CD4-positive, alpha-beta memory T cell (primary cell): Measurements from ENCODE around the gene CAMKMT. TPM values are rescaled to one million over a fixed set of nuclear protein-coding genes. Genes with fewer than 3 reads are reported as not detected.

Source experiments
- CTCF ChIA-PET: fragments of 350-600 bp; sonication (Branson Sonifier 250); formaldehyde crosslinking; loops from one replicate; lab custom pipeline; 2021; ENCODE audit warnings: inconsistent platforms; ENCODE audit not compliant: partially characterized antibody; lab: Charles Lee
- POLR2A ChIA-PET: fragments of 350-600 bp; sonication (Branson Sonifier 250); formaldehyde crosslinking; loops from one replicate; lab custom pipeline; 2021; ENCODE audit not compliant: partially characterized antibody; lab: Charles Lee
- DNase-seq, 5 donors: peaks; one replicate each; pipeline versions ENCODE4 v3.0.0 to v3.0.0-alpha.2; 2020 to 2022; ENCODE audit warnings: mixed read lengths in 1 of 5
- H3K27ac ChIP-seq: one replicate; pipeline ENCODE4 v1.7.0; 2013; ENCODE audit warnings: low read depth, low read length
- H3K27me3 ChIP-seq: 2 replicates; pipeline ENCODE4 v1.7.0; 2013; ENCODE audit warnings: mild to moderate bottlenecking, low read length, moderate library complexity; ENCODE audit not compliant: insufficient read depth
- H3K36me3 ChIP-seq: 2 replicates; pipeline ENCODE4 v1.7.0; 2013; ENCODE audit warnings: mild to moderate bottlenecking, low read length, moderate library complexity; ENCODE audit not compliant: insufficient read depth
- H3K4me1 ChIP-seq: 2 replicates; pipeline ENCODE4 v1.7.0; 2013; ENCODE audit warnings: mild to moderate bottlenecking, low read length, moderate library complexity; ENCODE audit not compliant: insufficient read depth
- H3K4me3 ChIP-seq, 2 donors: one replicate each; pipeline ENCODE4 v1.7.0; 2013; ENCODE audit warnings: low read length in 2 of 2, mild to moderate bottlenecking in 1 of 2
- H3K9me3 ChIP-seq, 2 donors: one replicate each; pipeline ENCODE4 v1.7.0; 2013; ENCODE audit warnings: low read length in 2 of 2, control low read depth in 1 of 2; ENCODE audit not compliant: control insufficient read depth in 1 of 2
- H3K27ac Mint-ChIP-seq, 7 donors: one replicate each; pipeline ENCODE4 v1.8.0; 2020 to 2021; ENCODE audit warnings: mixed read lengths in 7 of 7, mild to moderate bottlenecking in 6 of 7, inconsistent platforms in 3 of 7, moderate library complexity in 3 of 7
- H3K27me3 Mint-ChIP-seq, 2 donors: one replicate each; pipeline ENCODE4 v1.8.0; 2020 to 2021; ENCODE audit warnings: mixed read lengths in 2 of 2
- H3K36me3 Mint-ChIP-seq, 2 donors: one replicate each; pipeline ENCODE4 v1.8.0; 2020 to 2021; ENCODE audit warnings: mixed read lengths in 2 of 2, inconsistent platforms in 1 of 2, mild to moderate bottlenecking in 1 of 2
- H3K4me1 Mint-ChIP-seq, 4 donors: one replicate each; pipeline ENCODE4 v1.8.0; 2020 to 2021; ENCODE audit warnings: mixed read lengths in 4 of 4, mild to moderate bottlenecking in 1 of 4
- H3K4me3 Mint-ChIP-seq, 8 donors: one replicate each; pipeline ENCODE4 v1.8.0; 2020 to 2021; ENCODE audit warnings: mixed read lengths in 8 of 8, mild to moderate bottlenecking in 7 of 8, moderate library complexity in 6 of 8, inconsistent platforms in 3 of 8
- H3K9me3 Mint-ChIP-seq, 8 donors: one replicate each; pipeline ENCODE4 v1.8.0; 2020 to 2021; ENCODE audit warnings: mixed read lengths in 8 of 8, mild to moderate bottlenecking in 5 of 8, inconsistent platforms in 3 of 8, moderate library complexity in 1 of 8
- intact Hi-C: fragments of 100-400 bp; cut with micrococcal nuclease; formaldehyde crosslinking; loops from one replicate; pipeline ENCODE4 v1.15.1; 2023
- polyA plus RNA-seq, 2 donors: library from polyadenylated mRNA; unstranded; fragments of 300-500 nt; fragmentation: Illumina TruSeq; gene quantifications; one replicate each; pipeline ENCODE4 v1.2.3, GENCODE V29; 2021
- total RNA-seq, 2 experiments: library from RNA; stranded (reverse); gene quantifications; one replicate each; pipeline ENCODE4 v1.2.3, GENCODE V29; 2021

CAMKMT gene
- total and polyA plus RNA-seq, 4 experiments from 2014 or later, result 9.3 to 19.7 (median 15.7) TPM

GRCh38 chr2:44441200-44441599 is 79.5 kb downstream of the CAMKMT start:
- Histone ChIP-seq H3K36me3 (no peaks in the 10 kb centered on the region), H3K4me1 (no peaks in the 10 kb centered on the region), H3K27me3 (no peaks in the 10 kb centered on the region), H3K27ac (no peak overlapping the region), H3K9me3 (no peaks in the 10 kb centered on the region), H3K4me3 (no peak overlapping the region)
- H3K27me3 Mint-ChIP-seq, result no peaks in the 10 kb centered on the region
- no peak for DNase-seq
- peaks cover 23 to 59% of the 10 kb centered on the region in 2 donors for H3K36me3 Mint-ChIP-seq
- H3K4me3 Mint-ChIP-seq, result no peak overlapping the region
- H3K27ac Mint-ChIP-seq, result no peak overlapping the region
- ChIA-PET POLR2A (no interaction called here), CTCF (no interaction called here)
- H3K4me1 Mint-ChIP-seq, result peaks cover 0 to 2% (median 0%) of the 10 kb centered on the region in 4 donors
- intact Hi-C loops, result no loop called here
- peaks cover 0 to 4% (median 0%) of the 10 kb centered on the region in 8 donors for H3K9me3 Mint-ChIP-seq

GRCh38 chr2:44442019-44442418 is 80.3 kb downstream of the CAMKMT start:
- Histone ChIP-seq H3K9me3 (no peaks in the 10 kb centered on the region), H3K4me1 (no peaks in the 10 kb centered on the region), H3K36me3 (no peaks in the 10 kb centered on the region), H3K27me3 (no peaks in the 10 kb centered on the region), H3K4me3 (no peak overlapping the region), H3K27ac (no peak overlapping the region)
- peaks cover 0 to 4% (median 0%) of the 10 kb centered on the region in 8 donors for H3K9me3 Mint-ChIP-seq
- no peak overlapping the region for H3K27ac Mint-ChIP-seq
- peaks cover 26 to 63% of the 10 kb centered on the region in 2 donors for H3K36me3 Mint-ChIP-seq
- ChIA-PET POLR2A (no interaction called here), CTCF (no interaction called here)
- intact Hi-C loops, result no loop called here
- no peaks in the 10 kb centered on the region for H3K27me3 Mint-ChIP-seq
- H3K4me1 Mint-ChIP-seq, result peaks cover 0 to 2% (median 0%) of the 10 kb centered on the region in 4 donors
- no peak overlapping the region for H3K4me3 Mint-ChIP-seq
- DNase-seq, result no peak

DNA sequence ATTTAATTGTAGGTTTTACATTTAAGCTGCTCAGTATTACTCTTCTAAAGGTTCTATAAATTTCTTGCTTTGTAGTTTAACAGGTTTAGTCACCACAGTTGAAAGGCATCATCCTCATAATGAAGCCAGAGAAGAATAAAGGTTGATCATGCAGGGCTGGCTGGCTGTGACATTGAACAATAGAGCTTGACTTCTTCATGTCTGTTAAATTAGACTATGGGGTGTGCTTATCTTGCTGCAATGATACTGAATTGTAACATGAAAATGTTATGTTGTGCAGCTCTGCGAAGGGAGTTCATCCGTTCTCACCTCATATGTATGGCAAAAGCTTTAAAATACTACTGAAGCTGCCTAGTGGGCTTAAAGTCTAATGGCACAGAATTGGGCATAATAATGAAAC is 81.8 kb downstream of the CAMKMT start:
- peaks cover 0 to 2% (median 0%) of the 10 kb centered on the region in 4 donors for H3K4me1 Mint-ChIP-seq
- Histone ChIP-seq H3K4me3 (no peak overlapping the region), H3K27ac (no peak overlapping the region), H3K9me3 (no peaks in the 10 kb centered on the region), H3K27me3 (no peaks in the 10 kb centered on the region), H3K4me1 (no peaks in the 10 kb centered on the region), H3K36me3 (no peaks in the 10 kb centered on the region)
- H3K4me3 Mint-ChIP-seq, result no peak overlapping the region
- no peaks in the 10 kb centered on the region for H3K27me3 Mint-ChIP-seq
- intact Hi-C loops, result no loop called here
- ChIA-PET CTCF (no interaction called here), POLR2A (no interaction called here)
- H3K9me3 Mint-ChIP-seq, result peaks cover 0 to 4% (median 0%) of the 10 kb centered on the region in 8 donors
- DNase-seq, result no peak
- peaks cover 28 to 59% of the 10 kb centered on the region in 2 donors for H3K36me3 Mint-ChIP-seq
- H3K27ac Mint-ChIP-seq, result no peak overlapping the region

DNA sequence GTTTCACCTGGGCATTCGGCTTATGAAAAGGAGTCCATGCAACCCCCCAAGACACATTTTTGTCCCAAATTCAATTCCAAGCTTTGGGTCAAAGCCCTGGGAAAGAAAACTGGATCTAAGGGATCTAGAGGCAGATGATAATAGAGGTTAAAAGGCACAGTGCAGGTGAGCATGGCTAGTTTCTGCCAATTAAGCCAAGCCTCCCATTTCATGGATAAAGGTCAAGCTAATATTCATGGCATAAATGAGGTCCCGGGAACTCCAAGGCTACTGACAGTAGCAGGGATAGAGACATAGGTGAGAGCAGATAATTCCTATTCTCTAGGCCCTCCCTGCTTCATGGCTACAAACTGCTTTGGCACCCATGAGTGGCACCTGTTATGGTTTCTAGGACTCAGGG is 83.1 kb downstream of the CAMKMT start:
- no peak overlapping the region for H3K27ac Mint-ChIP-seq
- intact Hi-C loops, result no loop called here
- Histone ChIP-seq H3K27me3 (no peaks in the 10 kb centered on the region), H3K4me1 (no peaks in the 10 kb centered on the region), H3K36me3 (no peaks in the 10 kb centered on the region), H3K9me3 (no peaks in the 10 kb centered on the region), H3K4me3 (no peak overlapping the region), H3K27ac (no peak overlapping the region)
- POLR2A ChIA-PET, result interaction anchor here (0.6 kb wide), 1 partner anchor 26 kb away, joined by 3 read pairs; no protein-coding TSS in a partner anchor
- no peak overlapping the region for H3K4me3 Mint-ChIP-seq
- CTCF ChIA-PET, result no interaction called here
- no peak for DNase-seq
- H3K4me1 Mint-ChIP-seq, result no peaks in the 10 kb centered on the region
- peaks cover 31 to 49% of the 10 kb centered on the region in 2 donors for H3K36me3 Mint-ChIP-seq
- no peaks in the 10 kb centered on the region for H3K27me3 Mint-ChIP-seq
- peaks cover 0 to 4% (median 0%) of the 10 kb centered on the region in 8 donors for H3K9me3 Mint-ChIP-seq

DNA sequence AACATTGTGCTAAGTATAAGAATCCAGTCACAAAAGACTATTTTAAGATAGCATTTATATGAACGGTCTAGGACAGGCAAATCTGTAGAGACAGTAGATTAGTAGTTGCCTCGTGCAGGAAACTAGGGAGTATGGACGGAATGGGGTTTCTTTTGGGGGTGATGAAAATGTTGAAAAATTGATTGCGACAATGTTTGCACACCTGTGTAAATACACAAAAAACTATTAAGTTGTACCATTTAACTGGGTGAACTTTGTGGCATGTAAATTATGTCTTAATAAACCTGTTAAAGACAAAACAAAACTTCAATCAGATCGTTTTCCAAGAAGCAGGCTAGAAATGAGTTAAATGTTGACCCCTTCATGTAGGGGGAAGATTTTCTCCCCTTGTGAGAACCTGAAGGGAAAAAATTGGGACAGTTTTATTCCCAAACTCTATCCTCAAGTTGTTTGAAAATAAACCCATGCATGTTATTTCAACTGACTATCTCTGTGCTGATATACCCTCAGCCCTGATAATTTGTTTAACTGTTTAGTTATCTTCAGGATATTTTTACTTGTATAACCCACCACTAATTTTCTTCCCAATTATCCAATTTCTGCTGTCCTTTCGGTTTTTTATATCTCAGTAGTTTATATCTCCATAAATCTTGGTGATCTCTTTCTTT is 87.2 kb downstream of the CAMKMT start:
- ChIA-PET CTCF (no interaction called here), POLR2A (no interaction called here)
- Histone ChIP-seq H3K36me3 (no peaks in the 10 kb centered on the region), H3K9me3 (no peaks in the 10 kb centered on the region), H3K27ac (no peak overlapping the region), H3K4me1 (no peaks in the 10 kb centered on the region), H3K27me3 (no peaks in the 10 kb centered on the region), H3K4me3 (no peak overlapping the region)
- no peak for DNase-seq
- no peaks in the 10 kb centered on the region for H3K4me1 Mint-ChIP-seq
- peaks cover 23 to 28% of the 10 kb centered on the region in 2 donors for H3K36me3 Mint-ChIP-seq
- no peaks in the 10 kb centered on the region for H3K27me3 Mint-ChIP-seq
- H3K9me3 Mint-ChIP-seq, result peaks cover 0 to 4% (median 0%) of the 10 kb centered on the region in 8 donors
- H3K4me3 Mint-ChIP-seq, result no peak overlapping the region
- no peak overlapping the region for H3K27ac Mint-ChIP-seq
- intact Hi-C loops, result no loop called here

DNA sequence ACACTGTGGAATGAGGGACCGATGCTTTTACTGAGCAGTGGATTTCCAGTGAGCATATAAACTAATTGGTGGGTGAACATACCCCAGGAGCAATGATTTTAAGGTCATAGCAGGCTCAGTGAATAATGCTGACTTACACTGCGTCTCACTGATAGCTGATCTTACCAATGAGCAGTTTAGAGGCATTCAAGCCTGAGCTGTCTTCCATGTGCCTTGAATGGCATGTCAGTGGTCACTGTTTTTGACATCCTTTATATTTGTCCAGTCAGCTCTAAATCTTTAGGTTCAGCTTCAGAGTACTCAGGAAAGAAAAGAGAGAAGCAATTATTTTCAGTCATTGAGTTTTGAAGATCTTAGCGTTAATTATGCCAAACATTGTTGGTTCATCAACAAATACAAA is 88.3 kb downstream of the CAMKMT start:
- no peak overlapping the region for H3K27ac Mint-ChIP-seq
- Histone ChIP-seq H3K27me3 (no peaks in the 10 kb centered on the region), H3K4me1 (no peaks in the 10 kb centered on the region), H3K36me3 (no peaks in the 10 kb centered on the region), H3K4me3 (no peak overlapping the region), H3K9me3 (no peaks in the 10 kb centered on the region), H3K27ac (no peak overlapping the region)
- intact Hi-C loops, result no loop called here
- H3K27me3 Mint-ChIP-seq, result no peaks in the 10 kb centered on the region
- no peaks in the 10 kb centered on the region for H3K4me1 Mint-ChIP-seq
- peaks cover 14 to 17% of the 10 kb centered on the region in 2 donors for H3K36me3 Mint-ChIP-seq
- H3K9me3 Mint-ChIP-seq, result peaks cover 0 to 2% (median 0%) of the 10 kb centered on the region in 8 donors
- H3K4me3 Mint-ChIP-seq, result no peak overlapping the region
- DNase-seq, result no peak
- ChIA-PET POLR2A (no interaction called here), CTCF (no interaction called here)

DNA sequence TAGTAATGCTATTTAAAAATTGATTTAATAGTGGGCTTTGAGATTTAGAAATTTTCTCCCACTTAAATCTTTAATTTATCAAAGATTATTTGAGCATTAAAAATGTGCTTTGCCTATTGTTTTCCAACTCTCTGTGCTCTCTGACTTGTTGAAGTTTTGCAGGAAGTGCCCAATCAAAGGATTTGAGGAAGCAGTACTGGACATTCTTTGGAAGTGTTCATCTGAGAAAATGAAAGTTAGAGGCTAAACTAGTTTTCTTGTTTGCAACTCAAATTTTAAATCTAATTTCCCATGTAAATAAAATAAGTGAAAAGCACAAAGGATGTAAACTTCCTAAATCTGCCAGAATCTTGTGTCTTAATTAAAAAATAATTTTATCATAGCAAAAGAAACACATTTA is 89.1 kb downstream of the CAMKMT start:
- Histone ChIP-seq H3K27ac (no peak overlapping the region), H3K27me3 (no peaks in the 10 kb centered on the region), H3K36me3 (no peaks in the 10 kb centered on the region), H3K9me3 (no peaks in the 10 kb centered on the region), H3K4me3 (no peak overlapping the region), H3K4me1 (no peaks in the 10 kb centered on the region)
- intact Hi-C loops, result no loop called here
- Mint-ChIP-seq H3K9me3 (no peaks in the 10 kb centered on the region), H3K27ac (no peak overlapping the region), H3K4me3 (no peak overlapping the region), H3K4me1 (no peaks in the 10 kb centered on the region), H3K27me3 (no peaks in the 10 kb centered on the region), H3K36me3 (peaks cover 8 to 10% of the 10 kb centered on the region in 2 donors)
- DNase-seq, result no peak
- POLR2A ChIA-PET, result no interaction called here
- CTCF ChIA-PET, result no interaction called here
